Neural progenitor cell (in vitro differentiated cells): ENCODE data around the gene PDK4.

ENCODE experiments used
- EZH2phosphoT487 ChIP-seq: fragments of 200-600 bp; sonication (generic); IDR thresholded peaks from 2 replicates; pipeline ENCODE4 v1.6.1; 2017; ENCODE audit warnings: antibody characterized with exemption
- TF ChIP-seq, protein P1 (sequence below): fragments of 200-600 bp; sonication (generic); IDR thresholded peaks from 2 replicates; pipeline ENCODE4 v1.5.1; 2017; ENCODE audit warnings: antibody characterized with exemption, mild to moderate bottlenecking

DNA sequence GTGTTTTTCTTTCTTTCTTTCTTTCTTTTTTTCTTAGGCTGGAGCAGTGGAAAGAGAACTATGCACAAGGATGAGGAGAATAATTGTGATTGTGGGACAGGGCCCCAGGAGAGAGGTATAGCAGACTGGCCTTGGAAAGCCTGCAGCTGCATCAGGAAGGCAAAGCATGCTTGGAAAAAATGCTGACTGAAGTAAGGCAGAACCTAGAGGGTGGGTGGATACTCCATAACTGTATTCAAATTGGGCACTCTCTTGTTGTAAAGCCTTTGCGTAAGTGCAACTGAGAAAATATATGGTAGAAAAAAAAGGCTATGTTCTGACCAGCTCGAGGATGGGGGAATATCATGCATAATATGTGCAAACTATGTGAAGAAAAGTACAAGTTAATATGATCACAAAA, 39.5 kb downstream of the PDK4 start:
- TF ChIP-seq, protein P1, sequence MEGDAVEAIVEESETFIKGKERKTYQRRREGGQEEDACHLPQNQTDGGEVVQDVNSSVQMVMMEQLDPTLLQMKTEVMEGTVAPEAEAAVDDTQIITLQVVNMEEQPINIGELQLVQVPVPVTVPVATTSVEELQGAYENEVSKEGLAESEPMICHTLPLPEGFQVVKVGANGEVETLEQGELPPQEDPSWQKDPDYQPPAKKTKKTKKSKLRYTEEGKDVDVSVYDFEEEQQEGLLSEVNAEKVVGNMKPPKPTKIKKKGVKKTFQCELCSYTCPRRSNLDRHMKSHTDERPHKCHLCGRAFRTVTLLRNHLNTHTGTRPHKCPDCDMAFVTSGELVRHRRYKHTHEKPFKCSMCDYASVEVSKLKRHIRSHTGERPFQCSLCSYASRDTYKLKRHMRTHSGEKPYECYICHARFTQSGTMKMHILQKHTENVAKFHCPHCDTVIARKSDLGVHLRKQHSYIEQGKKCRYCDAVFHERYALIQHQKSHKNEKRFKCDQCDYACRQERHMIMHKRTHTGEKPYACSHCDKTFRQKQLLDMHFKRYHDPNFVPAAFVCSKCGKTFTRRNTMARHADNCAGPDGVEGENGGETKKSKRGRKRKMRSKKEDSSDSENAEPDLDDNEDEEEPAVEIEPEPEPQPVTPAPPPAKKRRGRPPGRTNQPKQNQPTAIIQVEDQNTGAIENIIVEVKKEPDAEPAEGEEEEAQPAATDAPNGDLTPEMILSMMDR, result no peak
- TF ChIP-seq EZH2phosphoT487, result no peak
